Type B pancreatic cell (in vitro differentiated cells): ENCODE measurements around the gene FTH1. TPM values are rescaled to one million over a fixed set of nuclear protein-coding genes. Genes with fewer than 3 reads are reported as not detected.

Experiments
- DNase-seq: peaks from one replicate; pipeline ENCODE4 v3.0.0; 2021; ENCODE audit warnings: mixed read lengths; ENCODE audit not compliant: unreplicated experiment; ENCODE audit errors: extremely low spot score
- H3K27ac Mint-ChIP-seq: 2 replicates; pipeline ENCODE4 v1.8.0; 2021; ENCODE audit warnings: mild to moderate bottlenecking, mixed read lengths
- H3K27me3 Mint-ChIP-seq: 2 replicates; pipeline ENCODE4 v1.8.0; 2021; ENCODE audit warnings: mixed read lengths
- H3K36me3 Mint-ChIP-seq: 2 replicates; pipeline ENCODE4 v1.8.0; 2021; ENCODE audit warnings: mixed read lengths
- H3K4me1 Mint-ChIP-seq: one replicate; pipeline ENCODE4 v1.8.0; 2021; ENCODE audit warnings: mixed read lengths; ENCODE audit not compliant: unreplicated experiment
- H3K4me3 Mint-ChIP-seq: 2 replicates; pipeline ENCODE4 v1.8.0; 2021; ENCODE audit warnings: mild to moderate bottlenecking, mixed read lengths
- H3K9me3 Mint-ChIP-seq: 2 replicates; pipeline ENCODE4 v1.8.0; 2021; ENCODE audit warnings: mixed read lengths
- CTCF ChIP-seq: fragments of 200-600 bp; sonication (generic); conservative IDR thresholded peaks from 2 replicates; pipeline ENCODE4 v1.5.0; 2021; ENCODE audit warnings: antibody characterized with exemption, mild to moderate bottlenecking
- total RNA-seq: library from RNA; stranded (reverse); gene quantifications from 2 replicates; pipeline ENCODE4 v1.2.1, GENCODE V29; 2021; ENCODE audit warnings: low replicate concordance

Gene FTH1
- total RNA-seq, 1 donor from 2014 or later, result 1,346 TPM

GRCh38 chr11:61940466-61940865 lies 27.0 kb downstream of the FTH1 start:
- DNase-seq, result no peak
- TF ChIP-seq CTCF, result no peak
- Mint-ChIP-seq H3K27me3 (peaks cover 13% of the 10 kb centered on the region), H3K4me3 (no peak overlapping the region), H3K27ac (no peak overlapping the region), H3K4me1 (peaks cover 4% of the 10 kb centered on the region), H3K36me3 (no peaks in the 10 kb centered on the region), H3K9me3 (peaks cover 5% of the 10 kb centered on the region)

GRCh38 chr11:61935861-61936260 lies 31.6 kb downstream of the FTH1 start:
- peaks cover 5% of the 10 kb centered on the region for H3K9me3 Mint-ChIP-seq
- DNase-seq, result no peak
- H3K27me3 Mint-ChIP-seq, result no peaks in the 10 kb centered on the region
- H3K27ac Mint-ChIP-seq, result no peak overlapping the region
- H3K36me3 Mint-ChIP-seq, result no peaks in the 10 kb centered on the region
- no peak for TF ChIP-seq CTCF
- no peak overlapping the region for H3K4me3 Mint-ChIP-seq
- no peaks in the 10 kb centered on the region for H3K4me1 Mint-ChIP-seq

- Mint-ChIP-seq H3K4me1 (peaks cover 9% of the 10 kb centered on the region), H3K27me3 (peaks cover 3% of the 10 kb centered on the region), H3K27ac (no peak overlapping the region), H3K9me3 (no peaks in the 10 kb centered on the region), H3K4me3 (no peak overlapping the region), H3K36me3 (no peaks in the 10 kb centered on the region)
- no peak for DNase-seq
- TF ChIP-seq CTCF, result no peak
Observed at GRCh38 chr11:61930933-61931332, 36.5 kb downstream of the FTH1 start.

GRCh38 chr11:61928606-61929005 lies 38.8 kb downstream of the FTH1 start:
- no peak for TF ChIP-seq CTCF
- H3K4me1 Mint-ChIP-seq, result peaks cover 31% of the 10 kb centered on the region
- no peak overlapping the region for H3K4me3 Mint-ChIP-seq
- H3K27me3 Mint-ChIP-seq, result peaks cover 3% of the 10 kb centered on the region
- no peaks in the 10 kb centered on the region for H3K9me3 Mint-ChIP-seq
- no peak overlapping the region for H3K27ac Mint-ChIP-seq
- DNase-seq, result no peak
- no peaks in the 10 kb centered on the region for H3K36me3 Mint-ChIP-seq

- TF ChIP-seq CTCF, result no peak
- no peak overlapping the region for H3K27ac Mint-ChIP-seq
- H3K36me3 Mint-ChIP-seq, result no peaks in the 10 kb centered on the region
- H3K27me3 Mint-ChIP-seq, result peaks cover 5% of the 10 kb centered on the region
- peaks cover 42% of the 10 kb centered on the region for H3K4me1 Mint-ChIP-seq
- H3K9me3 Mint-ChIP-seq, result no peaks in the 10 kb centered on the region
- no peak overlapping the region for H3K4me3 Mint-ChIP-seq
- no peak for DNase-seq
Observed at GRCh38 chr11:61927501-61927900, 39.9 kb downstream of the FTH1 start.

- H3K27ac Mint-ChIP-seq, result no peak overlapping the region
- H3K4me1 Mint-ChIP-seq, result peaks cover 43% of the 10 kb centered on the region
- no peak for DNase-seq
- no peak for TF ChIP-seq CTCF
- no peaks in the 10 kb centered on the region for H3K9me3 Mint-ChIP-seq
- peaks cover 5% of the 10 kb centered on the region for H3K27me3 Mint-ChIP-seq
- no peak overlapping the region for H3K4me3 Mint-ChIP-seq
- no peaks in the 10 kb centered on the region for H3K36me3 Mint-ChIP-seq
Observed at GRCh38 chr11:61926235-61926634, 41.2 kb downstream of the FTH1 start.
